Activated CD8-positive, alpha-beta memory T cell treated with anti-CD3 and anti-CD28 coated beads, Interleukin-2, amount 10 ng/mL, durations not matched to agents 7 days and 5 days (primary cell): ENCODE measurements around the gene XPNPEP1. TPM values are rescaled to one million over a fixed set of nuclear protein-coding genes. Genes with fewer than 3 reads are reported as not detected.
"Not testable (repeated sequence)": the region's sequence is repeated elsewhere in the genome, so short reads cannot be mapped to it uniquely, and the experiment has no call there.

Experiments
- ATAC-seq: fragments of 150-1000 bp; cut with Tn5 transposase; one replicate; pipeline ENCODE4 v1.10.0; 2021; ENCODE audit warnings: moderate library complexity
- CTCF ChIA-PET: fragments of 350-600 bp; sonication (Branson Sonifier 250); formaldehyde crosslinking; loops from one replicate; lab custom pipeline; 2021; ENCODE audit warnings: antibody characterized with exemption; lab: Charles Lee
- DNase-seq: peaks from one replicate; pipeline ENCODE4 v3.0.0-alpha.2; 2020
- H3K27ac Mint-ChIP-seq: one replicate; pipeline ENCODE4 v1.8.0; 2021; ENCODE audit warnings: mild to moderate bottlenecking, mixed read lengths
- H3K27me3 Mint-ChIP-seq: one replicate; pipeline ENCODE4 v1.8.0; 2021; ENCODE audit warnings: mixed read lengths
- H3K36me3 Mint-ChIP-seq: one replicate; pipeline ENCODE4 v1.8.0; 2021; ENCODE audit warnings: mild to moderate bottlenecking, mixed read lengths
- H3K4me1 Mint-ChIP-seq: one replicate; pipeline ENCODE4 v1.8.0; 2021; ENCODE audit warnings: mixed read lengths
- H3K4me3 Mint-ChIP-seq: one replicate; pipeline ENCODE4 v1.8.0; 2021; ENCODE audit warnings: mild to moderate bottlenecking, moderate library complexity, mixed read lengths
- H3K9me3 Mint-ChIP-seq: one replicate; pipeline ENCODE4 v1.8.0; 2022; ENCODE audit warnings: low read depth, mixed read lengths
- total RNA-seq, 2 experiments: library from RNA; stranded (reverse); gene quantifications; one replicate each; pipeline ENCODE4 v1.2.3, GENCODE V29; 2021

XPNPEP1 gene
- total RNA-seq, 2 experiments from 2014 or later, result 72.7 to 84.8 TPM

DNA sequence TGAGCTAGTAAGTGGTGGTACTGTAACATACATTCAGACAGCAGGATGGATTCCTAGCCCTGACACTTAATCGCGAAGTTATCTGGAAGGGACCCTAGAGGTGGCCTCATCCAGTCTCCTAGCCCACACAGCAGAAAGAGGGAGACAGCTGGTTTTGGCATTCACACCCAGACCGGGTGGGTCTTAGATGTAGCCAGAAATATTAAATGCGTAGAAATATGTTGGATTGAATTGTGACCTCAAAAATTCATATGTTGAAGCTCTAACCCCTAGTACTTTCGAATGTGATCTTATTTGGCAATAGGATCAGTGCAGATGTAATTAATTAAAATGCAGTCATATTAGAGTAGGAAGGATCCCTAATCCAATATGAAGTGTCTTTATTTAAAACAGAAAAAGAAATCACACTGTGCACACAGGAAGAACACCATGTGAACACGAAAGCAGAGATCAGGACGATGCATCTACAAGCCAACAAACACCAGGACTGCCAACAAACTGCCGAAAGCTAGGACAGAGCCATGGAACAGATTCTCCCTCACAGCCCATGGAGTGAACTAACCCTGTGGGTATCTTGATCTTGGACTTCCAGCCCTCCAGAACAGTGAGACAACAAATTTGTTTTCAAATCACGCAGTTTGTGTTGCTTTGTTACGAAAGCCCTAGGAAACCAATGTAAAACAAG lies 2.9 kb upstream of the XPNPEP1 start:
- H3K9me3 Mint-ChIP-seq, result no peaks in the 10 kb centered on the region
- peaks cover 8% of the 10 kb centered on the region for H3K36me3 Mint-ChIP-seq
- DNase-seq (no peak), ATAC-seq (no peak)
- no peak overlapping the region for H3K4me3 Mint-ChIP-seq
- H3K27ac Mint-ChIP-seq, result no peak overlapping the region
- CTCF ChIA-PET, result no interaction called here
- H3K4me1 Mint-ChIP-seq, result peaks cover 29% of the 10 kb centered on the region
- H3K27me3 Mint-ChIP-seq, result peaks cover 5% of the 10 kb centered on the region

DNA sequence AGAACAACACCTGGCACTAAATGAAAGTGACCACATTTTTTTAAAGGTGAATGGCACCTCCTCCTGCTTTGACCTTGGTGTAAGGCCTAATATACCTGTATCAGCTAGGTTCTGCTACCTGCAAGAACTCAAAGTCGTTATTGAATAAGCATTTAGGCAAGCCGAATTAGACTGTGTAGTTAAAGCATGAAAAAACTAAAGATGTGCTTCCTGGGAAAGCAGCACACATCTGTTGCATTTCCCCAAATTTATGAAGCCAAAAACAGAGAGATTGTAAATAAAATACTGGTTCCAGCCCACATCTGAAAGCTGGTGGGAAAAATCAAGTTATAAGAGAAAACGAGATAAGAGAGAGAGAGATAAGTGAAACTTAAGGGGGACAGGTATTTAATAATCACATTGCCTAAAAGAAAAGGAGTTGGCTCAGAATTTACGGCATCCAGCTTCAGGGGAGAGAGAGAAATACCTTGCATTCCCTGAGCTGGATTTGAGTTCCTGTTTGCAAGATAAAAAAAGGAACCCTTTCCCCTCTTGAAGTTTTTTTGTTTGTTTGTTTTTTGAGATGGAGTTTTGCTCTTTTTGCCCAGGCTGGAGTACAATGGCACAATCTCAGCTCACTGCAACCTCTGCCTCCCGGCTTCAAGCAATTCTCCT lies 1.8 kb upstream of the XPNPEP1 start:
- no peaks in the 10 kb centered on the region for H3K9me3 Mint-ChIP-seq
- DNase-seq (no peak), ATAC-seq (no peak)
- no peak overlapping the region for H3K27ac Mint-ChIP-seq
- H3K27me3 Mint-ChIP-seq, result peaks cover 2% of the 10 kb centered on the region
- peaks cover 37% of the 10 kb centered on the region for H3K4me1 Mint-ChIP-seq
- H3K4me3 Mint-ChIP-seq, result no peak overlapping the region
- CTCF ChIA-PET, result no interaction called here
- peaks cover 13% of the 10 kb centered on the region for H3K36me3 Mint-ChIP-seq

DNA sequence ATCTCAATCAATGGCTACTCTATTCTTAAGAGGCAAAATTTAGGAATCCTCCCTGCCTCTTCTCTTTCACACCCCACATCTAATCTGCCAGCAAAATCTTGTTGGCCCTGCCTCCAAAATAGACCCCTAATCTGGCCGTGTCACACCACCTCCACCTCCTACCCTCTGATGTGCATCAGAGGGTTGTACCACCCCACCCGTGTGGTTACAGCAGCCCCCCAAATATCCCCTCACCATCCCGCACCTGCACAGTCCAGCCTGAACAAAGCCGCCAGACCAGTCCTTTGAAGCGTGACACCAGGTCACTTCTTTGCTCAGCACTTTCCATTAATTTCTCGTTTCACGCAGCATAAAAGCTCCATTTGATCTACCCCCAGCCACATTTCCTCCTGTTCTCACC lies 776 bp upstream of the XPNPEP1 start:
- H3K27me3 Mint-ChIP-seq, result no peaks in the 10 kb centered on the region
- CTCF ChIA-PET, result no interaction called here
- peaks cover 19% of the 10 kb centered on the region for H3K36me3 Mint-ChIP-seq
- H3K9me3 Mint-ChIP-seq, result no peaks in the 10 kb centered on the region
- ATAC-seq, result no peak
- peak overlapping the region; percentile 65 for H3K27ac Mint-ChIP-seq
- H3K4me1 Mint-ChIP-seq, result peaks cover 47% of the 10 kb centered on the region
- DNase-seq, result no peak
- H3K4me3 Mint-ChIP-seq, result peak overlapping the region; percentile 88

DNA sequence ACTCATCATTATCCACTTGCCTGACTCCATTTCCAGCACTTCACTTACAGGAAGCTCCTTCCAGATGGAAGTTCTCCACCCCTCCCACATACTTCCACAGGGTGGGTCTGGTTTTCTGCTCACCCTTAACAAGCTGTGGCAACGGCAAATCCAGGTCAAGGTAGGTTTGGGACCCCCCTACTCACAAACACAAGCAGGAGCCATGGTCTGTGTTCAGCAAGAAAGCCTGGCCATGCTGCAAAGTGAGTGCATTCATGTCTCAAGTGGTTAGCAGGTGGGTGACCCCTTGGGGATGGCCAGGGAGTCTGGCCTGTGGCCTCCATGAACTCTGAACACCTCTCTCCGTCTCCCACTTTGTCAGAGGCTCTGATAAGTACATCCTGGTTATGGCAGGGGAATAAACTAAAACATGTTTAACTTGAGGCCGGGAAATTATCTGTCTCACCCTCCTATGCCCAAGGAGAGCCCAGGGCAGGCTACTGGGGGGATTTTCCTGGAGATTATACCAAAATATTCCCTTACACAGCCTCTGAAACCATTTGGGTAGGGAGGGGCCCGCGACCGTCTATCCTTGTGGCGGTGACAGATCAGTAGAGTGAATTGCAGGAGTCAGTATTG lies 844 bp downstream of the XPNPEP1 start:
- peaks cover 57% of the 10 kb centered on the region for H3K4me1 Mint-ChIP-seq
- CTCF ChIA-PET, result interaction anchor here (1.0 to 2.5 kb wide), 2 partner anchors 12 to 13 kb away, joined by 4 to 11 read pairs; no protein-coding TSS in a partner anchor

DNA sequence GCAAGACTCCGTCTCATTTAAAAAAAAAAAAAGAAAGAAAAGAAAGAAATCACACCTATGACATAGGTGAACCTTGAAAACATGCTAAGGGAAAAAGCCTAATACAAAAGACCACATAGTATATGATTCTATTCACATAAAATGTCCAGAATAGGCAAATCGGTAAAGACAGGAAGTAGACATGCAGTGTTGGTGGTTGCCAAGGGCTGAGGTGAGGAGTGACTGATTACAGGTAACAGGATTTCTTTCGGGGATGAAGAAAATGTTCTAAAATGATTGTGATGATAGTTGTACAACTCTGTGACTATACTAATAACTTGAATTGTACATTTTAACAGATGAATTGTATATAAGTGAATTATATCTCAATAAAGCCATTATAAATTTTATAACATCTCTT lies 3.3 kb downstream of the XPNPEP1 start:
- CTCF ChIA-PET, result no interaction called here
- H3K4me1 Mint-ChIP-seq, result peaks cover 77% of the 10 kb centered on the region
- H3K4me3 Mint-ChIP-seq, result no peak overlapping the region
- no peaks in the 10 kb centered on the region for H3K9me3 Mint-ChIP-seq
- ATAC-seq (peak; percentile 6), DNase-seq (peak; percentile 69)
- H3K27ac Mint-ChIP-seq, result no peak overlapping the region
- H3K27me3 Mint-ChIP-seq, result no peaks in the 10 kb centered on the region
- H3K36me3 Mint-ChIP-seq, result peaks cover 50% of the 10 kb centered on the region

More for the DNA sequence above, 844 bp downstream of the XPNPEP1 start:
- H3K4me3 Mint-ChIP-seq, result peak overlapping the region; percentile 88
- DNase-seq (no peak), ATAC-seq (no peak)
- peak overlapping the region; percentile 86 for H3K27ac Mint-ChIP-seq
- no peaks in the 10 kb centered on the region for H3K9me3 Mint-ChIP-seq
- peaks cover 32% of the 10 kb centered on the region for H3K36me3 Mint-ChIP-seq
- H3K27me3 Mint-ChIP-seq, result no peaks in the 10 kb centered on the region

DNA sequence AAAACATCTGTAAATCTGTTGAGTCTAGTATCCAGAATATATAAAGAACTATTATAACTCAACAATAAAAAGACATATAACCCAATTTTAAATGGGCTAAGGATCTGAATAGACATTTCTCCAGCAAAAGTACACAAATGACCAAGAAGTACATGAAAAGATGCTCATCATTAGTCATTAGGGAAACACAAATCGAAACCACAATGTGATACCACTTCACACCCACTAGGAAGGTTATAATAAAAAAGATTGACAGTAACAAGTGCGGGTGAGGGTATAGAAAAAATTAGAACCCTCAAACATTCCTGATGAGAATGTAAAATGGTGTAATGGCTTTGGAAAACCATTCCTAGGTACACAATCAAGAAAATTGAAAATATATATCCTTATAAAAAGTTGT lies 4.1 kb downstream of the XPNPEP1 start:
- no peak for ATAC-seq
- Mint-ChIP-seq H3K27me3 (no peaks in the 10 kb centered on the region), H3K27ac (no peak overlapping the region), H3K36me3 (peaks cover 53% of the 10 kb centered on the region), H3K4me1 (peaks cover 77% of the 10 kb centered on the region), H3K4me3 (no peak overlapping the region), H3K9me3 (no peaks in the 10 kb centered on the region)
- CTCF ChIA-PET, result no interaction called here
- no peak for DNase-seq

DNA sequence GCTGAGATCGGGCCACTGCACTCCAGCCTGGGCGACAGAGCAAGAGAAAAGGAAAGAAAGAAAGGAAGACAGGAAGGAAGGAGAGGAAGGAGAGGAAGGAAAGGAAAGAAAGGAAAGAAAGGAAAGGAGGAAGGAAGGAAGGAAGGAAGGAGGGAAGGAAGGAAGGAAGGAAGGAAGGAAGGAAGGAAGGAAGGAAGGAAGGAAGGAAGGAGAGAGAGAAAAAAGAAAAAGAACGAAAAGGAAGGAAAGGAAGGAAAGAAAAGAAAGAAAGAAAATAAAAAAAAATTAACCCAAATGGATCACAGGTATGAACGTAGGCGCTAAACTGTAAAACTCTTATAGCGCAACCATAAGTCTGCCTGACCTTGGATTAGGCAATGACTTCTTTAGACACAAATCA lies 4.6 kb downstream of the XPNPEP1 start:
- CTCF ChIA-PET, result interaction anchor here (0.7 kb wide), 1 partner anchor 730 kb away, joined by 3 read pairs; no protein-coding TSS in a partner anchor
- not testable (repeated sequence) for ATAC-seq, H3K27me3 Mint-ChIP-seq, DNase-seq, H3K4me3 Mint-ChIP-seq, H3K27ac Mint-ChIP-seq, H3K9me3 Mint-ChIP-seq
- Mint-ChIP-seq H3K36me3 (peaks cover 56% of the 10 kb centered on the region), H3K4me1 (peaks cover 77% of the 10 kb centered on the region)

DNA sequence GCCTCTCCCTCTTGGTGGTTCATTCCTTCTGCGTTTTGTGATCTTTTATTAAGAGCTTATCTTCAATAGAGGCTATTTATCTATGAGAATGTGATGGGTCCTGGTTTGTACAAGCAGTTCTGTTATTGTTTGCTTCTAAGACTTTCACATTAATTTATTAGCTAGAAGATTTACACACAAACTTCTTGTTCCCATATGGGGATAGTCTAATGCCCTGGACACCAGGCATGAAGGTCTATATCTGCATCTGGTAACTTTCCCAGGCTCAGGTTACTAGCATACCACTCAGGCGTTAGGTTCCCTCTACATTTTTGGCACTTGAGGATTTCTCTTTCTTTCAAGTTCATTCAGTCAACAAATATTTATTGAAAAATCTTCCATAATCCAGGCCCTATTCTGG lies 7.7 kb downstream of the XPNPEP1 start:
- H3K9me3 Mint-ChIP-seq, result no peaks in the 10 kb centered on the region
- H3K27ac Mint-ChIP-seq, result peak overlapping the region; percentile 76
- CTCF ChIA-PET, result interaction anchor here (1.8 kb wide), 1 partner anchor 32 kb away, joined by 6 read pairs; no protein-coding TSS in a partner anchor
- H3K27me3 Mint-ChIP-seq, result no peaks in the 10 kb centered on the region
- no peak overlapping the region for H3K4me3 Mint-ChIP-seq
- ATAC-seq (no peak), DNase-seq (no peak)
- peaks cover 82% of the 10 kb centered on the region for H3K4me1 Mint-ChIP-seq
- peaks cover 72% of the 10 kb centered on the region for H3K36me3 Mint-ChIP-seq

DNA sequence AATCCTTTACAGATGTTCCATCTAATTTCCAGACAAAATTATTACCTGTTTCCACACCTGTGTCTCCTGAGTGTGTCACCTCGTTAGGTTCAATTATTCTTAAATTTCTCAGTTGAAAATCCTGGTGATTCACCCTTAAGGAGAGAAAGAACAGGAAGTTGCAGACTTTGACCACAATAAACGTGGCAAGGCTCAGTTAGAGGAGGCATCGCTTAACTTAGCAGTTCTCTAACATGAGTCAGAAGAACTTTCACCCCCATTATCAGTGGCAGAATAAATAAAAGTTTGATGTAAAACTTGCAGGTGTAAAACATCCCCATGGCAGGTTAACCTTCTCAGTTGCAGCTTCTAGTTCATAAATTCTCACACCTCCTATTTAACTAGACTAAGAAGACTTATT lies 8.3 kb downstream of the XPNPEP1 start:
- CTCF ChIA-PET, result interaction anchor here (1.8 kb wide), 1 partner anchor 31 kb away, joined by 6 read pairs; no protein-coding TSS in a partner anchor
- ATAC-seq (peak; percentile 76), DNase-seq (peak; percentile 67)
- H3K4me1 Mint-ChIP-seq, result peaks cover 82% of the 10 kb centered on the region
- H3K27me3 Mint-ChIP-seq, result no peaks in the 10 kb centered on the region
- H3K4me3 Mint-ChIP-seq, result peak overlapping the region; percentile 35
- no peaks in the 10 kb centered on the region for H3K9me3 Mint-ChIP-seq
- peaks cover 72% of the 10 kb centered on the region for H3K36me3 Mint-ChIP-seq
- H3K27ac Mint-ChIP-seq, result peak overlapping the region; percentile 76

DNA sequence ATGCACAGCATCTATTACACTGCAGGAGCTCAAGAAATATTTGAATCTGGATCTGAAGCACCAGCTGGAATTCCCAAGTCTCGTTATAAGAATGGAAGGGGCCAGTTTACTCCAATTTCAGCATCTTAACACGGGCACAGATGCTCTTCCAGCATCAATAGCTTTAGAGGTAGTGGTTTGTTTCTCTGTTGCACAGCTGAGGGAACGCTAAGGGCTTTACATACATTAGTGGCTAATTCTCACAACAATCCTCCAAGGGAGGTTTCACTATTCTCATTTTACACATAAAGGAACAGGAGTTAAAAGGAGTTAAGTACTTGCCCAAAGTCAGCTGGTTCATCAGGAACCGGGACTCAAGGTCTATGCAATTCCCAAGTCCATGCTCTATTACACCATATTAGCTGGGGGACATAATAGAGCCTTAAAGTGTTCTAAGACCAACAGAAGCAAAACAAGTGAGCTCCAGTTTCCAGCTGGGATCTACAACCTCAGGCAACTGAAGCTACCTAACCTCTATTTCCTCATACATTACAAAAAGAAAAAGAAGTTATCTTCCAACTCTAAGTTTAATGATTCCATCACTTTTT lies 9.9 kb downstream of the XPNPEP1 start:
- Mint-ChIP-seq H3K27ac (no peak overlapping the region), H3K4me3 (no peak overlapping the region), H3K4me1 (peaks cover 71% of the 10 kb centered on the region), H3K27me3 (no peaks in the 10 kb centered on the region), H3K36me3 (peaks cover 65% of the 10 kb centered on the region), H3K9me3 (no peaks in the 10 kb centered on the region)
- DNase-seq (no peak), ATAC-seq (no peak)
- CTCF ChIA-PET, result interaction anchor here (0.7 to 2.4 kb wide), 5 partner anchors 15 to 421 kb away, joined by 3 to 9 read pairs (median 3); no protein-coding TSS in a partner anchor

DNA sequence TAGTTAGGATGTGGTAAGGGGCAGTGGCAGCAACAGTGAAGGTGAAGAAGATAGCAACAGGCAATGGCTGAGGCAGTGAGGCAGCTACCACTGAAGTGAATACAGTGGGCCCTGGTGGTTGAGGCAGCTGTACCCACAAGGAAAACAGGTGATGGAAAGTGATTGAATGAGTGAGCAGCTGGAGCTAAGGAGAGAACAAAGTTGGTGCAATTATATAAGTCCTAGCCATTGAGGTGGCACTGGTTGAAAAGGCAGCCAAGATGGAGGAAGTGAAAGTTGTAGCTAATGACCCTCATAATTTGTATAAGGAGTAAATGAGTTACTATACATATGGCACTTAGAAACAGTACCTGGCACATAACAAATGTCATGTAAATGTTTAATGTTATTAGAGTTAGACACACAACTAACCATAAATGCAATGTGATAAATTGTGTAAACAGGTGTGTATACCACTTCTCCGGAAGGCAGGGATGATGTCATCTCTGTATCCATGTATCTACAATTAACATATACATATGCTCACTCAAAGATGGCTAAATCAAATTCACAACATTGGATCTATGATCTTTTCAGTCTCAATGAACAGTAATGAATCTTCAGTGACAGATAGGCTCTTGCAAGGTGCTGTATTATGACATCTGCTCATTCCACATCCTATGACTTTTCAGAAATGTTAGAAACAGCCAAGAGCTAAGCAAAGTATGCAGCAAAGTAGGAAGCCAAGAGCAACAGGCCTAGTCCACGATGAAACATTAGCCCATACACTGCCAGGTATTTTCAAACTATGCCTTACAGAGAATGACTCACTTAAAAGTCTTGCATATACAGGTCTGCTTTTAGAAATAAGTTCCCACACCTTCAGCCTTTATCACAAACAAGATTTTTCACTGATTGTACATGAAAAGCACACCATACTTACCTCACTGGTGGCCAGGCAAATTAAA lies 10.7 kb downstream of the XPNPEP1 start:
- CTCF ChIA-PET, result interaction anchor here (1.3 to 2.6 kb wide), 4 partner anchors 9 to 28 kb away, joined by 3 to 11 read pairs (median 6); no protein-coding TSS in a partner anchor
- Mint-ChIP-seq H3K27ac (peak overlapping the region; percentile 66), H3K27me3 (no peaks in the 10 kb centered on the region), H3K36me3 (peaks cover 64% of the 10 kb centered on the region), H3K4me1 (peaks cover 70% of the 10 kb centered on the region), H3K4me3 (no peak overlapping the region), H3K9me3 (no peaks in the 10 kb centered on the region)
- no peak for DNase-seq
- no peak for ATAC-seq

DNA sequence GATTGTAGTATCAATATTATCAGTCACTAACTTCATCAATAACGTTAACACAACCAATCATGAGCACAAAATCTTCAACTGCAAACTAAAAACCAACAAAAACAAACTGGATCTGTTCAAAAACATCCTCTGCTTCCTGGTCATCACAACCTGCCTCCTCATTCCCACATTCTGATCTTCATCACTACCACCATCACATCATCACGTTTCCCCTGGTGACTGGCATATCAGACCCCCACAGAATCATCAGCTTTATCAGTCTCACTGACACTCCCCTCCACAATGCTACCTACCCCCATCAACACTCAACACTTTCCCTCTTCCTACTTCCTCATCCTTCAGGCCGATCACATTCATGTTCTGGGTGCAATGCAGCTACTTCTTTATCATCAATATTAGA lies 11.4 kb downstream of the XPNPEP1 start:
- no peaks in the 10 kb centered on the region for H3K9me3 Mint-ChIP-seq
- H3K27me3 Mint-ChIP-seq, result no peaks in the 10 kb centered on the region
- H3K27ac Mint-ChIP-seq, result peak overlapping the region; percentile 66
- H3K36me3 Mint-ChIP-seq, result peaks cover 65% of the 10 kb centered on the region
- no peak overlapping the region for H3K4me3 Mint-ChIP-seq
- ATAC-seq, result no peak
- H3K4me1 Mint-ChIP-seq, result peaks cover 64% of the 10 kb centered on the region
- DNase-seq, result no peak
- CTCF ChIA-PET, result interaction anchor here (1.0 to 2.6 kb wide), 3 partner anchors 10 to 165 kb away, joined by 3 to 14 read pairs (median 11); no protein-coding TSS in a partner anchor
